Erythroblast (primary cell): ENCODE results near the gene UCN3.
A peak's percentile ranks its signal among the peaks of the same experiment; 100 is the strongest.

Experiments
- DNase-seq, 2 experiments: peaks; one replicate each; lab custom pipeline; 2025; lab: John Stamatoyannopoulos, UW
- GATA1 ChIP-seq: IDR thresholded peaks from 2 replicates; pipeline ENCODE4 v1.6.1; 2011; ENCODE audit warnings: low read depth, mild to moderate bottlenecking, control low read depth, low read length, moderate library complexity
- POLR2A ChIP-seq: IDR thresholded peaks from 2 replicates; pipeline ENCODE4 v1.6.1; 2011; ENCODE audit warnings: mild to moderate bottlenecking, low read length

Gene UCN3

GRCh38 chr10:5381187-5381586 lies 16.4 kb downstream of the UCN3 start:
- TF ChIP-seq POLR2A (no peak), GATA1 (no peak)

GRCh38 chr10:5385224-5385623 lies 20.5 kb downstream of the UCN3 start:
- no peak for DNase-seq
- TF ChIP-seq GATA1 (no peak), POLR2A (no peak)

More at GRCh38 chr10:5381187-5381586, 16.4 kb downstream of the UCN3 start:
- no peak for DNase-seq

- DNase-seq: no peak
- TF ChIP-seq GATA1 (no peak), POLR2A (no peak)
These were observed 22.4 kb downstream of the UCN3 start for GRCh38 chr10:5387169-5387568.

GRCh38 chr10:5390607-5391205 lies 25.9 kb downstream of the UCN3 start:
- TF ChIP-seq GATA1: no peak
- no peak for TF ChIP-seq POLR2A
- DNase-seq: no peak

- DNase-seq: no peak
These were observed 27.0 kb downstream of the UCN3 start for GRCh38 chr10:5391790-5392189.

GRCh38 chr10:5393529-5393928 lies 28.8 kb downstream of the UCN3 start:
- DNase-seq: no peak
- TF ChIP-seq GATA1: no peak

More at GRCh38 chr10:5391790-5392189, 27.0 kb downstream of the UCN3 start:
- TF ChIP-seq POLR2A: no peak
- no peak for TF ChIP-seq GATA1

- no peak for DNase-seq
- TF ChIP-seq POLR2A (no peak), GATA1 (no peak)
These were observed 30.4 kb downstream of the UCN3 start for GRCh38 chr10:5395168-5395567.

- TF ChIP-seq GATA1 (no peak), POLR2A (no peak)
- no peak for DNase-seq
These were observed 32.0 kb downstream of the UCN3 start for GRCh38 chr10:5396556-5397300.

- DNase-seq: no peak
- no peak for TF ChIP-seq POLR2A
These were observed 34.6 kb downstream of the UCN3 start for GRCh38 chr10:5399332-5399731.

GRCh38 chr10:5400468-5401240 lies 35.9 kb downstream of the UCN3 start:
- no peak for TF ChIP-seq GATA1
- TF ChIP-seq POLR2A: no peak
- DNase-seq: no peak

GRCh38 chr10:5402798-5403197 lies 38.0 kb downstream of the UCN3 start:
- no peak for TF ChIP-seq GATA1
- TF ChIP-seq POLR2A: no peak
- no peak for DNase-seq

- DNase-seq: no peak
- TF ChIP-seq GATA1 (no peak), POLR2A (no peak)
These were observed 39.7 kb downstream of the UCN3 start, which contains the start of gene TUBAL3 for GRCh38 chr10:5404208-5405041. Gene TUBAL3, minus strand, starts transcription at chr10:5404828. Its CDS starts 36 bp downstream, at chr10:5404792.

- DNase-seq: no peak
- TF ChIP-seq GATA1: no peak
These were observed 42.2 kb downstream of the UCN3 start for GRCh38 chr10:5406918-5407317.

GRCh38 chr10:5410787-5411186 lies 46.0 kb downstream of the UCN3 start:
- DNase-seq: peak; percentile 9 to 15
